HG03039 (cell line): ENCODE results near the gene NR6A1.
"Not testable (repeated sequence)": the region's sequence is repeated elsewhere in the genome, so short reads cannot be mapped to it uniquely, and the experiment has no call there.

Experiments
- ATAC-seq: cut with Tn5 transposase; IDR thresholded peaks from one replicate; pipeline ENCODE4 v1.9.1; 2021; ENCODE audit warnings: mild to moderate bottlenecking, moderate library complexity; ENCODE audit not compliant: unreplicated experiment

Gene NR6A1

GRCh38 chr9:124623966-124624734, 147.0 kb downstream of the NR6A1 start:
- no peak for ATAC-seq

- no peak for ATAC-seq
Measured at GRCh38 chr9:124622882-124623281, 148.2 kb downstream of the NR6A1 start.

DNA sequence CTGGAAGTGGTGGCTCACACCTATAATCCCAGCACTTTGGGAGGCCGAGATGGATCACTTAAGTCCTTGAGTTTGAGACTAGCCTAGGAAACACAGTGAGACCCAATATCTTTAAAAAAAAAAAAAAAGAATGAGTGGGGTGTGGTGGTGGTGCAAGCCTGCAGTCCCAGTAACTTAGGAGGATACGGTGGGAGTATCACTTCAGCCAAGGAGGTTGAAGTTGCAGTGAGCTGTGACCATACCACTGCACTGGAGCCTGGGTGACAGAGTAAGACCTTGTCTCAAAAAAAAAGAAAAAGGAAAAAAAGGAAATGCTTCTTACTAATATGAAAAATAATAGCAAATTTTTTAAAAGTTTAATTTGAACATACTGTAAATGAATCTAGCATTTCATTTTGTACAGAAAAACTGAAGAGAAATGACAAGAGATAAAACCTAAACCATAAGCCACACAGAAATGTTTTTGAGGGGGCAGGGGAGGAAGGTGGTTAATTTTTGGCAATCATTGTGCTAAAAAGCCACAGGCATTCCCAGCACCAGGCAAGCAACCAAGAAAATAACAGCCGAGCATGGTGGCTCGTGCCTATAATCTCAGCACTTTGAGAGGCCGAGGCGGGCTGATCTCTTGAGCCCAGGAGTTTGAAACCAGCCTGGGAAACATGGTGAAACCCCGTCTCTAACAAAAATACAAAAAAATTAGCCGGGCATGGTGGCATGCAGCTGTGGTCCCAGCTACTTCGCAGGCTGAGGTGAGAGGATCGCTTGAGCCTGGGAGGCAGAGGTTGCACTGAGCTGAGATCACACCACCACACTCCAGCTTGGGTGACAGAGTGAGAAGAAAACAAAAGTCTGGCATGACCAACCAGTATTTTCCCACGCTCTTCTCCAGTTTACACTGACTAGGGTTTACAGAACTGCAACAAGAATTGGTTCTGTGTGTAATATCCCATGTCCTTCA, 149.5 kb downstream of the NR6A1 start:
- no peak for ATAC-seq

DNA sequence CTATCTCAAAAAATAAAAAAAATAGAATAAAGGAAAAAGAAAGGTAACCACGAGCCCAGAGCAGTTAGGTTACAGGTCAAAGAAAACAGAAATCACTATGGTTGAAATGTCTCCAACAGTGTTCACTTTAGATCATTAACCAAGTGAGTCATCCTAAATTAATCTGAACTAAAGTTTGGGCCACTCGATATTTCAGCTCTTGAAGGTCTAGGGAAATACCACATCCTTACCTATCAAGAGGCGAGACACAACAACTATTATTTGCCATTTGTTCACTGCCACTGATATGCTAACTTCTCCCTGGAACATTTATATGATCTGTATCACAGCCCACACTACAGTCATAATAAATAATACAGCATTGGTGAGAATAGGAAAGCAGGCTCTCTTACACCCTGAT, 152.6 kb downstream of the NR6A1 start:
- ATAC-seq: no peak

- no peak for ATAC-seq
Measured at GRCh38 chr9:124617477-124618141, 153.5 kb downstream of the NR6A1 start.

- ATAC-seq: no peak
Measured at GRCh38 chr9:124616961-124617360, 154.2 kb downstream of the NR6A1 start.

DNA sequence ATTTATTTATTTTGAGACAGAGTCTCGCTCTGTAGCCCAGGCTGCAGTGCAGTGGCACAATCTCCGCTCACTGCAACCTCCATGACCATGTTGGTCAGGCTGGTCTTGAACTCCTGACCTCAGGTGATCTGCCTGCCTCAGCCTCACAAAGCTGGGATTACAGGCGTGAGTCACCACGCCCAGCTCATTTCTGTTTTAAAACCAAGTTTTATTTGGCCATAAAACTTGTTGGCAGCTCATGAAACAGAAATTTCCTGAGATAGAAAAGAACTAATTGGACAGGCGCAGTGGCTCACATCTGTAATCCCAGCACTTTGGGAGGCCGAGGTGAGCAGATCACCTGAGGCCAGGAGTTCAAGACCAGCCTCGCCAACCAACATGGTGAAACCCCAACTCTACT, 155.3 kb downstream of the NR6A1 start:
- not testable (repeated sequence) for ATAC-seq

DNA sequence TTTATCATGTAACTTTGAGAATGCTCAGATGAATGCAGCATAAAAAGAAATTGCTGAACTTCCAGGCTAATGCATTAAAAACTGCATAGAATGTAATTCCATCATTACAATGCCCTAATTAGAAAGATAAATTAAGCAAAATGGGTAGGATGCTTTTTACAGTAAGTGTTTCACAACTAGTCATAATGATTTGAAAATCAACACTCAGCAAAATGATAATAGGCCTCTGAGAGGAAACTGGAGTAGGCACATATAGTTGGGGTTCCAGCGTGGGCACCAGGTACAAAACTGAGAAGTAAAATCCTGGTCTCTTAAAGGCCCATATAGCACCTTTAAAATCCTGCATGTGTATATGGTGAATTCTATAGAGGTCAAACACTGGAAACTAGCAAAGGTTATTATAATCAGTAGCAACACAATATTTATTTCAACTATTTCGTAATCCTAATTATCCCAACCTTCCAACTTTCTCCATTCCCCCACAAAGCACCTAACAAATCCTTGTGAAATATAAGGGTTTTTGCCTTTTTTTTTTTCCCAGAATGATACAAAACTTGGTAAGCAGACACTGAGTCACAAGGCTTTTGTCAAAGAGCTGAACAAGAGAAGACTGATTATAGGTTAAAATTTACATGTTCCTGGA, 155.9 kb downstream of the NR6A1 start:
- ATAC-seq: no peak

DNA sequence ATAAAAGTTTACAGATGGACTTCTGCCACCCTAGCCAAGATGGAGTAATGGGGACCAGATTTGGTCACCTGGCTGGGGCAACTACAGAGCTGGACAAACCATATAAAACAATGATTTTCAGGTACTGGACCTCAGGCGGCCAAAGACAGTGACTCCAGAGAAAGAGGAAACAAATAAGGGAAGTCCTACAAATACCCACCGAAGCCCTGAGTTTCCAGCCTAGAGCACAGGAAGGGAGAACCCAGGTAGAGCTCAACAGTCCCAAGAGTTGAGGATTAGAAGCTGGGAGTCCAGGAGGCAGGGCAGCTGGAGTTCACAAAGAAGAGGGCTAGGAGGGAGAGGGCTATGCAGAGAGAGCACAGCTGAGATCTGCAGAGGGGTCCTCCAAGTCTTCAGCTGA, 157.3 kb downstream of the NR6A1 start:
- no peak for ATAC-seq

- no peak for ATAC-seq
Measured at GRCh38 chr9:124611106-124611505, 160.0 kb downstream of the NR6A1 start.

DNA sequence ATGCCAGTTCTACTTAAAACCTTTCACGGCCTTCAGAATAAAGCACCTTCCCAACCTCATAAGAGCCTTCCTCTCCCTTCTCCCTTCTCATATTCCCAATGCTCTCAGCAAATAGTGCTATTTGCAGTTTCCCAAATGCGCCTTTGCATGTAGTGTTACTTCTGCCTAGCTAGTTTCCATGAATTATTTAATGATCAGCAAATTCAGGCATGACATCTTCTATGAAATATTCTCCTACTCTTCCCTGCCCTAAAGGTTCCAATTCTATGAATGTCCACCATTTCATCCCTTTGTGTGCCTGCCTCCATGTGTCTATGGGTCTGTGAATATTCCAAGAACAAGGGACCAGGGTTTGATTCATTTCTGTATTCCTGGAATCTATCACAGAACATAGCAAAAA, 165.1 kb downstream of the NR6A1 start:
- ATAC-seq: no peak

DNA sequence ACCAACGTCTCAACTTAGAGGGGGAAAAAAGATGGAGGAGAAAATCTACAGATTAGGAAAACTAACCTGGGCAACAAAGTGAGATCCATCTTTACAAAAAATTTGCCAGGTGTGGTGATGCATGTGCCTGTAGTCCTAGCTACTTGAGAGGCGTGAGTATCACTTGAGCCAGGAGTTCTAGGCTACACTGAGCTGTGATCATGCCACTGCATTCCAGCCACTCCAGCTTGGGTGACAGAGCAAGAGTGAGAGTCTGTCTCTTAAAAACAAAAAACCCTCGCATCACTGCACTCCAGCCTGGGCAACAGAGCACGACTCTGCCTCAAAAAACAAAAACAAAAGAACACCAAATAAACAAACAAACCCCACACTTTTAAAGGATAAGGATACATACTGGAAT, 165.9 kb downstream of the NR6A1 start:
- ATAC-seq: no peak

- ATAC-seq: no peak
Measured at GRCh38 chr9:124602632-124603031, 168.5 kb downstream of the NR6A1 start.

DNA sequence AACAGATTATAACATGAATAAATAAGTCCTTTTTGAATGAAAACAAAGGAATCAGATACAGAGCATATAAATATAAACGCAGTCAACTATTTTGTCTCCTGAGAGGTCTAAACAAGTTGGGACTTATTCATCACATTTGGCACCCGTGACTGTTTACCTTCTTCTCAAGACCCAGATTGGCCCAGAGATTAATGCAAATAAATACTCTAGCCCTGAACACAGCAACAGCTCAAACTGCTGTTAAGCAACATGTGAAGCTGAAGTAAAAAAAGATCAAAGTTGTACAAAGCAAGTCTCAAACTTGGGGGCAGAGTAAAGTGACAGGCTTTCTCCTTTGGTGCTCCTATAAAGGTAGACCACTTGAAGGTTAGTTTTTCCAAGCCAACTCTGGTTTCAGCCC, 168.9 kb downstream of the NR6A1 start:
- ATAC-seq: no peak

DNA sequence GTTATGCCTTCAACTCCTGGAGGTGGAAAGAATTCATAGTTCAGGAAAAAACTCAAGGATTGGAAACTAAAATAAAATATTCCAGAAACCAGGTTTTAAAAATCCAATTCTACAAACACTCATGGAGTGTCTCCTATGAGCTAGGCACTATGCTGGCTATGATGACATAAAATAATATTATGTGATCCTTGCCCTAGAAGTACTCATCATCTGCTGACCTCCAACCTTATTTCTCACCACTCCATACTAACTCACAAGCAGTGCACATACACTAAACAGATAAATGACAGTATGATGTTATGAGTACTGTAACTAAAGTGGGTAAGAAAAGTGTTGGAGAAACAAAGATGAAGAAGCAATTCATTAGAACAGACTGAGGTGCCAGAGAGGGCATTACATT, 170.7 kb downstream of the NR6A1 start:
- no peak for ATAC-seq

GRCh38 chr9:124599121-124599795, 171.9 kb downstream of the NR6A1 start:
- ATAC-seq: no peak

- no peak for ATAC-seq
Measured at GRCh38 chr9:124598048-124598447, 173.1 kb downstream of the NR6A1 start.

DNA sequence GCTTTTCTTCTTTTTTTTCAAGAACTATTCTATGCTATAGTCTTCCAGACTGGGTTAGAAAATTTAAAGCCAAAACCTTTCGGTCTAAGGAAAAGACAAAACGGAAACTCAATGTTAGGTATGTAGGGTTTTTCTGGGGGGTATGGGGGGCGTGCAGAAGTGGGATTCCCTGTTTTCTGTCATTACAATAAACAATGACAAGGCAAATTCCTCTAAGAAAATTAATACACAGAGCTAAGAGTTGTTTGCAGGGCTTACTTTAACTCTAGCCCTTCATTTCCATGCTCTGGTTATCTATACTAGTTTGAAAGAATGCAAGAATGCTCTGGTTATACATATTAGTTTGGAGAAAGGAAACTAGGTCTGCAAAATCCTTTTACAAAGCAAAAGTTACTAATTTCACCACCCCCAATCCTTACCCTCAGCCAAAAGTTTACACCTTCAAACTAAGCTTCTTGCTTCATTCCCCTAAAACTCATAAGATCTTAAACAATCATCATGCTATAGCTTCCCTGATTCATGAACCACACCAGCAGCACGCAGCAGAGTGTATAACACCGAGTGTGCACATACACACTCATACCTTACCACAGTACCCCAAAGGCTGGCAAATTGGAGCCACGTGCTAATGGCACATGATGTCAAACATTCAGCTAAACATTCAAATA, 174.8 kb downstream of the NR6A1 start:
- no peak for ATAC-seq

DNA sequence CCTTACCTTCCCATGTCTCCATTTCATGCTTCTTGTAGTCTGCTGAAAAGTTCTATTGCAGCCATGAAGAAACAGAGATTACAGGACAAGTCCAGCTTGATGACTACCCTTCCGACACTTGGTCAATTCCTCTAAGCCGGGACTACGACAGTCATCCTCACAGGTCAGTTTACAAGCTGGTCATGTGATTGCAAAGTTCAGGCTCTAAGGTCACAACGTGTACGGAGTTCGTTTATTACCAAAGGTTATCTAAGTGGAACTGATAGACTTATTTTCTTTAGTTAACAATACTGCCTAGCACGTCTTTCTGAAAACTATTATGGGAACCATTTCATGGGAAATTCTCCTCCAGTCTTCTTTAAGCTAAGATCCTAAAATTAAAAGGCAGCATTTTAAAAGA, 175.4 kb downstream of the NR6A1 start:
- ATAC-seq: no peak

DNA sequence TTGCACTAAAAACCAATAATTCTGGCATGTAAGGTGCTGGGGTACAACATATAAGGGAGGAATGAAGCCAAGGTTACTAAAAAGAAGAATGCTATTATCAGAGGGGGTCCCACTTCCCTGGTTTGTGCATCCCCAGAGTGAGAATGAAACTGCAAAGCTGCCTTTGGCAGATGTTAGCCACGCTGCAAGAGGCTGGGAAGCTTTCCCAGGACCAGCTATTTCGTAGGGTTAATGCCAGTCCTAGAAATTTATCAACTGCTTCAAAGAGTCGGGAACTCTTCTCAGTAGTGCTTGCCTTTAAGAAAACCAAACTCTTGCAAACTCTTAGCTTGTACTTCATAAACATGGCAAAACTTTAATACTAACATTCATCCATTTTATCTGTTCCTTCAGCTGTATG, 176.4 kb downstream of the NR6A1 start:
- ATAC-seq: no peak
